Measurements from ENCODE around the gene SCP2D1. TPM values are rescaled to one million over a fixed set of nuclear protein-coding genes. Genes with fewer than 3 reads are reported as not detected.

The SCP2D1 gene
- total and polyA plus RNA-seq, 10 donors: not detected

GRCh38 chr20:18815194-18815942, 1.8 kb downstream of the SCP2D1 start:
- H3K4me3 ChIP-seq: no peak overlapping the region
- no peak overlapping the region for H3K27ac ChIP-seq
- peaks cover 0 to 5% (median 0%) of the 10 kb centered on the region in 7 donors for H3K27me3 ChIP-seq (replicated peaks in 1 of 7)
- no peaks in the 10 kb centered on the region for H3K9me3 ChIP-seq
- intact Hi-C loops (cut with DNase I; ENCODE audit: low total_unique reads): no loop called here
- TF ChIP-seq POLR2A (IDR thresholded peaks at IDR 0.05) (no peak), POLR2AphosphoS5 (IDR thresholded peaks at IDR 0.05) (no peak)
- TF ChIP-seq, protein P1, sequence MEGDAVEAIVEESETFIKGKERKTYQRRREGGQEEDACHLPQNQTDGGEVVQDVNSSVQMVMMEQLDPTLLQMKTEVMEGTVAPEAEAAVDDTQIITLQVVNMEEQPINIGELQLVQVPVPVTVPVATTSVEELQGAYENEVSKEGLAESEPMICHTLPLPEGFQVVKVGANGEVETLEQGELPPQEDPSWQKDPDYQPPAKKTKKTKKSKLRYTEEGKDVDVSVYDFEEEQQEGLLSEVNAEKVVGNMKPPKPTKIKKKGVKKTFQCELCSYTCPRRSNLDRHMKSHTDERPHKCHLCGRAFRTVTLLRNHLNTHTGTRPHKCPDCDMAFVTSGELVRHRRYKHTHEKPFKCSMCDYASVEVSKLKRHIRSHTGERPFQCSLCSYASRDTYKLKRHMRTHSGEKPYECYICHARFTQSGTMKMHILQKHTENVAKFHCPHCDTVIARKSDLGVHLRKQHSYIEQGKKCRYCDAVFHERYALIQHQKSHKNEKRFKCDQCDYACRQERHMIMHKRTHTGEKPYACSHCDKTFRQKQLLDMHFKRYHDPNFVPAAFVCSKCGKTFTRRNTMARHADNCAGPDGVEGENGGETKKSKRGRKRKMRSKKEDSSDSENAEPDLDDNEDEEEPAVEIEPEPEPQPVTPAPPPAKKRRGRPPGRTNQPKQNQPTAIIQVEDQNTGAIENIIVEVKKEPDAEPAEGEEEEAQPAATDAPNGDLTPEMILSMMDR (IDR thresholded peaks at IDR 0.05 in 8 of 11, conservative IDR thresholded peaks at IDR 0.05 in 3 of 11): no peak
- no peak for DNase-seq
- H3K4me1 ChIP-seq: no peaks in the 10 kb centered on the region
- WGBS, 5 donors: 90 to 94% (median 92%) methylated on average over 6 of the region's 6 CpGs
- H3K36me3 ChIP-seq: no peaks in the 10 kb centered on the region

GRCh38 chr20:18822832-18823231, 9.2 kb downstream of the SCP2D1 start:
- Histone ChIP-seq H3K27me3 (replicated peaks in 1 of 7) (no peaks in the 10 kb centered on the region), H3K9me3 (no peaks in the 10 kb centered on the region), H3K36me3 (no peaks in the 10 kb centered on the region), H3K4me3 (no peak overlapping the region), H3K4me1 (no peaks in the 10 kb centered on the region), H3K27ac (no peak overlapping the region)
- TF ChIP-seq POLR2A (IDR thresholded peaks at IDR 0.05) (no peak), POLR2AphosphoS5 (IDR thresholded peaks at IDR 0.05) (no peak)
- TF ChIP-seq, protein P1 (IDR thresholded peaks at IDR 0.05 in 8 of 11, conservative IDR thresholded peaks at IDR 0.05 in 3 of 11): no peak
- WGBS, 5 donors: 78 to 93% (median 84%) methylated on average over 2 of the region's 2 CpGs
- no peak for DNase-seq
- intact Hi-C loops (cut with DNase I; ENCODE audit: low total_unique reads): no loop called here

- Histone ChIP-seq H3K4me1 (no peaks in the 10 kb centered on the region), H3K27me3 (replicated peaks in 1 of 7) (peaks cover 0 to 6% (median 0%) of the 10 kb centered on the region in 7 donors), H3K4me3 (no peak overlapping the region), H3K27ac (no peak overlapping the region), H3K36me3 (no peaks in the 10 kb centered on the region), H3K9me3 (no peaks in the 10 kb centered on the region)
- no peak for DNase-seq
- TF ChIP-seq, protein P1 (IDR thresholded peaks at IDR 0.05 in 8 of 11, conservative IDR thresholded peaks at IDR 0.05 in 3 of 11): no peak
- TF ChIP-seq POLR2A (IDR thresholded peaks at IDR 0.05) (no peak), POLR2AphosphoS5 (IDR thresholded peaks at IDR 0.05) (no peak)
- WGBS, 5 donors: 45 to 53% (median 51%) methylated on average over 5 of the region's 5 CpGs
- intact Hi-C loops (cut with DNase I; ENCODE audit: low total_unique reads): no loop called here
These were observed 18.4 kb downstream of the SCP2D1 start for GRCh38 chr20:18831830-18832499.

DNA sequence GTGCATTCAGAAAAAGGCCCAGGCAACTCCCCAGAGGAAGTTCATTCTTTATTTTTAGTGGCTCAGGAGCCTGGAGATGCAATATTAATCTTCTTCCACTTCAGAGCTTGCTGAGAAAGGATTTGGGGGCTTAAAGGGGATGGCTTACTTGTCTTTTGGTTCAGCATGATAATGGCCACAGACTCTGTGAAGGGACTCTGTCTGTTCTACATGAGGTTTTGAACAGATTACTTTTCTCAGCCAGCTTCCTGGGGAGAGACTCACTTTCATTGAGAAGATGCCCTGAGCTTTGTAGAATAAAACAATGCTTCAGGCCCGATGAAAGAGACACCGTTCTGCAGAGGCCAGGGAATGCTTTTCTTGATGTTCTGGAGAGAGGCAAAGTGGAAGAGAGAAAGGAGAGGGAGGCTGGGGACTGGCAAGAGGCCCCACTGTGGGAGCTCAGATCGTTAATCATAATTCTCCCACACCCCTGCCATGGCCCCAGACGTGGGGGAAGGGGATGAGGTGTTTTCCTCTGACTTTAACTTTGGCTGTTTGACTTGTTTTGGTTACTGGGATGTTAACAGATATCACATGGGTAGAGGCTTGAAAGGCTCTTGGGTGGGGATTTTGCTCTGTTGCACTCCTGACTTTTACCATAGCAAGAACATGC, 19.1 kb downstream of the SCP2D1 start:
- no peaks in the 10 kb centered on the region for H3K36me3 ChIP-seq
- WGBS, 5 donors: 43 to 60% (median 48%) methylated on average over 4 of the region's 4 CpGs
- TF ChIP-seq, protein P1 (IDR thresholded peaks at IDR 0.05 in 8 of 11, conservative IDR thresholded peaks at IDR 0.05 in 3 of 11): no peak
- TF ChIP-seq POLR2AphosphoS5 (IDR thresholded peaks at IDR 0.05) (no peak), POLR2A (IDR thresholded peaks at IDR 0.05) (no peak)
- intact Hi-C loops (cut with DNase I; ENCODE audit: low total_unique reads): no loop called here
- no peaks in the 10 kb centered on the region for H3K4me1 ChIP-seq
- H3K27me3 ChIP-seq (replicated peaks in 1 of 7): peaks cover 0 to 6% (median 0%) of the 10 kb centered on the region in 7 donors
- no peak overlapping the region for H3K27ac ChIP-seq
- H3K9me3 ChIP-seq: no peaks in the 10 kb centered on the region
- DNase-seq: no peak
- no peak overlapping the region for H3K4me3 ChIP-seq

Measured in spleen (tissue), 11 donors.